Thyroid gland (tissue), 4 donors: ENCODE results near the gene AGBL4.

Experiments used
- POLR2A ChIP-seq, 2 donors: fragments of 450-650 bp; IDR thresholded peaks; one replicate each; pipeline ENCODE4 v1.6.1; 2017; ENCODE audit warnings: antibody characterized with exemption in 2 of 2, mild to moderate bottlenecking in 2 of 2, moderate library complexity in 1 of 2
- TF ChIP-seq, protein P1 (sequence below), 6 experiments: fragments of 200-600 bp in 3 of 6; fragments of 450-650 bp in 3 of 6; sonication (generic) in 3 of 6; IDR thresholded peaks; one replicate each; pipeline ENCODE4 v1.5.1; 2016 to 2019; ENCODE audit warnings: antibody characterized with exemption in 6 of 6, mild to moderate bottlenecking in 2 of 6, inconsistent platforms in 1 of 6, moderate library complexity in 1 of 6

GRCh38 chr1:48600182-48600581, 1423.6 kb downstream of the AGBL4 start:
- TF ChIP-seq, protein P1, sequence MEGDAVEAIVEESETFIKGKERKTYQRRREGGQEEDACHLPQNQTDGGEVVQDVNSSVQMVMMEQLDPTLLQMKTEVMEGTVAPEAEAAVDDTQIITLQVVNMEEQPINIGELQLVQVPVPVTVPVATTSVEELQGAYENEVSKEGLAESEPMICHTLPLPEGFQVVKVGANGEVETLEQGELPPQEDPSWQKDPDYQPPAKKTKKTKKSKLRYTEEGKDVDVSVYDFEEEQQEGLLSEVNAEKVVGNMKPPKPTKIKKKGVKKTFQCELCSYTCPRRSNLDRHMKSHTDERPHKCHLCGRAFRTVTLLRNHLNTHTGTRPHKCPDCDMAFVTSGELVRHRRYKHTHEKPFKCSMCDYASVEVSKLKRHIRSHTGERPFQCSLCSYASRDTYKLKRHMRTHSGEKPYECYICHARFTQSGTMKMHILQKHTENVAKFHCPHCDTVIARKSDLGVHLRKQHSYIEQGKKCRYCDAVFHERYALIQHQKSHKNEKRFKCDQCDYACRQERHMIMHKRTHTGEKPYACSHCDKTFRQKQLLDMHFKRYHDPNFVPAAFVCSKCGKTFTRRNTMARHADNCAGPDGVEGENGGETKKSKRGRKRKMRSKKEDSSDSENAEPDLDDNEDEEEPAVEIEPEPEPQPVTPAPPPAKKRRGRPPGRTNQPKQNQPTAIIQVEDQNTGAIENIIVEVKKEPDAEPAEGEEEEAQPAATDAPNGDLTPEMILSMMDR (IDR thresholded peaks at IDR 0.05): no peak
- no peak for TF ChIP-seq POLR2A (IDR thresholded peaks at IDR 0.05)
